ENCODE results near the gene SH3BP4. TPM values are rescaled to one million over a fixed set of nuclear protein-coding genes. Genes with fewer than 3 reads are reported as not detected.

SH3BP4 gene
- polyA plus RNA-seq, 1 donor: 33.7 TPM

- no peak for DNase-seq
Observed at GRCh38 chr2:234939996-234940395, 11.8 kb upstream of the SH3BP4 start.

GRCh38 chr2:234940527-234940926 lies 11.3 kb upstream of the SH3BP4 start:
- DNase-seq: no peak

- no peak for DNase-seq
Observed at GRCh38 chr2:234945339-234945873, 6.4 kb upstream of the SH3BP4 start.

- DNase-seq: no peak
Observed at GRCh38 chr2:234947556-234947955, 4.3 kb upstream of the SH3BP4 start.

- no peak for DNase-seq
Observed at GRCh38 chr2:234949762-234950434, 1.9 kb upstream of the SH3BP4 start.

- DNase-seq: no peak
Observed at GRCh38 chr2:234950435-234950729, 1.4 kb upstream of the SH3BP4 start.

GRCh38 chr2:234950730-234951663 lies 820 bp upstream of the SH3BP4 start:
- no peak for DNase-seq

GRCh38 chr2:234952270-234953115 lies 676 bp downstream of the SH3BP4 start:
- DNase-seq: no peak

GRCh38 chr2:234953116-234954031 lies 1.6 kb downstream of the SH3BP4 start:
- no peak for DNase-seq

- no peak for DNase-seq
Observed at GRCh38 chr2:234954551-234954992, 2.8 kb downstream of the SH3BP4 start.

GRCh38 chr2:234955091-234955591 lies 3.3 kb downstream of the SH3BP4 start:
- no peak for DNase-seq

GRCh38 chr2:234955971-234956509 lies 4.2 kb downstream of the SH3BP4 start:
- no peak for DNase-seq

- DNase-seq: no peak
Observed at GRCh38 chr2:234957834-234958135, 6.0 kb downstream of the SH3BP4 start.

- no peak for DNase-seq
Observed at GRCh38 chr2:234958311-234958710, 6.5 kb downstream of the SH3BP4 start.

GRCh38 chr2:234958746-234959395 lies 7.1 kb downstream of the SH3BP4 start:
- no peak for DNase-seq

- no peak for DNase-seq
Observed at GRCh38 chr2:234960175-234961088, 8.6 kb downstream of the SH3BP4 start.

- DNase-seq: no peak
Observed at GRCh38 chr2:234961784-234962183, 10.0 kb downstream of the SH3BP4 start.

GRCh38 chr2:234963773-234964615 lies 12.2 kb downstream of the SH3BP4 start:
- DNase-seq: no peak

Measured in left kidney (tissue), 2 donors.